Liver (tissue), 9 donors: ENCODE results near the gene PRMT5. TPM values are rescaled to one million over a fixed set of nuclear protein-coding genes. Genes with fewer than 3 reads are reported as not detected.

Source experiments
- DNase-seq: peaks from one replicate; pipeline ENCODE4 v3.0.0-alpha.2; 2017; ENCODE audit warnings: low spot score
- H3K27ac ChIP-seq, 2 donors: one replicate each; pipeline ENCODE4 v1.7.0; 2013; ENCODE audit warnings: inconsistent platforms in 2 of 2, low read length in 2 of 2, control low read depth in 1 of 2, low read depth in 1 of 2, mild to moderate bottlenecking in 1 of 2
- H3K27me3 ChIP-seq, 4 donors: one replicate each; pipeline versions ENCODE4 v1.6.1 to v1.7.0; 2013; ENCODE audit warnings: low read length in 3 of 4, inconsistent platforms in 1 of 4, mild to moderate bottlenecking in 1 of 4, moderate library complexity in 1 of 4; ENCODE audit not compliant: control insufficient read depth in 4 of 4, insufficient read depth in 4 of 4
- H3K36me3 ChIP-seq, 4 donors: one replicate each; pipeline versions ENCODE4 v1.6.1 to v1.7.0; 2013; ENCODE audit warnings: low read length in 3 of 4, mild to moderate bottlenecking in 3 of 4, low read depth in 1 of 4, moderate library complexity in 1 of 4; ENCODE audit not compliant: control insufficient read depth in 4 of 4, insufficient read depth in 3 of 4
- H3K4me1 ChIP-seq, 4 donors: one replicate each; pipeline versions ENCODE4 v1.6.1 to v1.7.0; 2013; ENCODE audit warnings: low read length in 3 of 4, mild to moderate bottlenecking in 3 of 4, moderate library complexity in 1 of 4; ENCODE audit not compliant: control insufficient read depth in 4 of 4, insufficient read depth in 4 of 4
- H3K4me3 ChIP-seq, 3 donors: one replicate each; pipeline versions ENCODE4 v1.6.1 to v1.7.0; 2013; ENCODE audit warnings: low read length in 3 of 3, control low read depth in 1 of 3, low read depth in 1 of 3, mild to moderate bottlenecking in 1 of 3
- H3K9ac ChIP-seq, 2 donors: one replicate each; pipeline ENCODE4 v1.7.0; 2013; ENCODE audit warnings: low read length in 2 of 2, mild to moderate bottlenecking in 2 of 2, moderate library complexity in 2 of 2, control low read depth in 1 of 2, low read depth in 1 of 2
- H3K9me3 ChIP-seq, 4 donors: one replicate each; pipeline versions ENCODE4 v1.6.1 to v1.7.0; 2013; ENCODE audit warnings: low read length in 3 of 4; ENCODE audit not compliant: control insufficient read depth in 4 of 4
- ATF3 ChIP-seq: IDR thresholded peaks from 2 replicates; pipeline ENCODE4 v1.6.1; 2016; ENCODE audit warnings: antibody characterized with exemption
- CTCF ChIP-seq: fragments of 150-350 bp; IDR thresholded peaks from 2 replicates; pipeline ENCODE4 v1.5.1; 2017; ENCODE audit warnings: improper control_type of control experiment, low read depth, low read length; ENCODE audit not compliant: missing input control
- EGR1 ChIP-seq, 2 donors: IDR thresholded peaks; 2 replicates each; pipeline ENCODE4 v1.6.1; 2016 to 2018; ENCODE audit warnings: antibody characterized with exemption in 2 of 2, low read depth in 2 of 2
- FOXA1 ChIP-seq: IDR thresholded peaks from 2 replicates; pipeline ENCODE4 v1.6.1; 2016; ENCODE audit warnings: antibody characterized with exemption
- FOXA2 ChIP-seq: IDR thresholded peaks from 2 replicates; pipeline ENCODE4 v1.6.1; 2016; ENCODE audit warnings: antibody characterized with exemption
- GABPA ChIP-seq, 2 donors: IDR thresholded peaks in 1 of 2; conservative IDR thresholded peaks in 1 of 2; 2 replicates each; pipeline ENCODE4 v1.6.1; 2016; ENCODE audit warnings: antibody characterized with exemption in 2 of 2, mild to moderate bottlenecking in 1 of 2, moderate library complexity in 1 of 2
- HNF4A ChIP-seq, 2 donors: conservative IDR thresholded peaks; 2 replicates each; pipeline ENCODE4 v1.6.1; 2016; ENCODE audit warnings: antibody characterized with exemption in 2 of 2, mild to moderate bottlenecking in 2 of 2
- HNF4G ChIP-seq: IDR thresholded peaks from 2 replicates; pipeline ENCODE4 v1.6.1; 2016; ENCODE audit warnings: antibody characterized with exemption
- JUND ChIP-seq, 2 donors: IDR thresholded peaks; 2 replicates each; pipeline ENCODE4 v1.6.1; 2016; ENCODE audit warnings: antibody characterized with exemption in 2 of 2
- MAX ChIP-seq: IDR thresholded peaks from 2 replicates; pipeline ENCODE4 v1.6.1; 2016; ENCODE audit warnings: antibody characterized with exemption
- RAD21 ChIP-seq, 2 donors: IDR thresholded peaks; 2 replicates each; pipeline ENCODE4 v1.6.1; 2016; ENCODE audit warnings: antibody characterized with exemption in 2 of 2, mild to moderate bottlenecking in 2 of 2
- REST ChIP-seq: IDR thresholded peaks from 2 replicates; pipeline ENCODE4 v1.6.1; 2016; ENCODE audit warnings: antibody characterized with exemption, mild to moderate bottlenecking
- RXRA ChIP-seq, 2 donors: IDR thresholded peaks; 2 replicates each; pipeline ENCODE4 v1.6.1; 2017 to 2018; ENCODE audit warnings: antibody characterized with exemption in 2 of 2, mild to moderate bottlenecking in 1 of 2
- SP1 ChIP-seq: IDR thresholded peaks from 2 replicates; pipeline ENCODE4 v1.6.1; 2018; ENCODE audit warnings: antibody characterized with exemption, mild to moderate bottlenecking
- YY1 ChIP-seq: IDR thresholded peaks from 2 replicates; pipeline ENCODE4 v1.6.1; 2016; ENCODE audit warnings: antibody characterized with exemption, mild to moderate bottlenecking
- ZBTB33 ChIP-seq: IDR thresholded peaks from 2 replicates; pipeline ENCODE4 v1.6.1; 2016; ENCODE audit warnings: antibody characterized with exemption
- WGBS: extraction: QIAGEN DNeasy Blood & Tissue Kit; methylation state at CpG from one replicate; pipeline ENCODE4 v1.1.7; 2013; 5-methylcytosine and 5-hydroxymethylcytosine counted together
- polyA plus RNA-seq, 2 donors: library from polyadenylated mRNA; stranded (reverse) in 1 of 2; unstranded in 1 of 2; fragments of 200-250 nt in 1 of 2; fragments of >200 nt in 1 of 2; fragmentation: Nextera tagmentation in 1 of 2; extraction: Ambion mirVana in 1 of 2; gene quantifications; one replicate each; pipeline versions ENCODE4 v1.2.1 to v1.2.3, GENCODE V29; 2013 to 2015
- total RNA-seq, 2 donors: library from RNA; depleted of rRNA; stranded (reverse); fragments of >200 nt; gene quantifications; one replicate each; pipeline ENCODE4 v1.2.3, GENCODE V29; 2014
- donor health status: healthy.
- donor health status: healthy.
- donor health status: healthy.
- donor health status: healthy.
- donor health status: healthy.

PRMT5 gene
- total and polyA plus RNA-seq, 4 donors = 14.1 to 28.2 (median 26.8) TPM

- Histone ChIP-seq H3K9me3 (no peaks in the 10 kb centered on the region), H3K9ac (no peak overlapping the region), H3K36me3 (peaks cover 0 to 2% (median under 1%) of the 10 kb centered on the region in 4 donors), H3K4me3 (no peak overlapping the region), H3K27me3 (no peaks in the 10 kb centered on the region), H3K27ac (no peak overlapping the region), H3K4me1 (no peaks in the 10 kb centered on the region)
- DNase-seq = no peak
- TF ChIP-seq CTCF (no peak), ATF3 (no peak), EGR1 (IDR thresholded peaks at IDR 0.05; ENCODE audit: low read depth in 2 of 2) (no peak), HNF4A (conservative IDR thresholded peaks at IDR 0.05) (no peak), JUND (IDR thresholded peaks at IDR 0.05) (no peak), GABPA (IDR thresholded peaks at IDR 0.05 in 1 of 2, conservative IDR thresholded peaks at IDR 0.05 in 1 of 2) (no peak), RAD21 (IDR thresholded peaks at IDR 0.05) (no peak), RXRA (IDR thresholded peaks at IDR 0.05) (no peak), MAX (no peak), ZBTB33 (no peak), YY1 (no peak), HNF4G (no peak), SP1 (no peak), FOXA2 (no peak), REST (no peak), FOXA1 (no peak)
- 97% methylated on average over 4 of the region's 4 CpGs for WGBS
Observed at GRCh38 chr14:22939684-22940083, 10.5 kb upstream of the PRMT5 start.

GRCh38 chr14:22935156-22935555 is 6.0 kb upstream of the PRMT5 start:
- Histone ChIP-seq H3K4me1 (peaks cover 0 to 6% (median 3%) of the 10 kb centered on the region in 4 donors), H3K9ac (no peak overlapping the region)
- no peak for DNase-seq

More at GRCh38 chr14:22935156-22935555, 6.0 kb upstream of the PRMT5 start:
- H3K27ac ChIP-seq = no peak overlapping the region
- H3K4me3 ChIP-seq = no peak overlapping the region
- no peaks in the 10 kb centered on the region for H3K27me3 ChIP-seq
- H3K9me3 ChIP-seq = no peaks in the 10 kb centered on the region
- no peak for TF ChIP-seq SP1
- no peak for TF ChIP-seq ZBTB33
- TF ChIP-seq CTCF = no peak
- TF ChIP-seq ATF3 = no peak
- no peak for TF ChIP-seq FOXA2
- no peaks in the 10 kb centered on the region for H3K36me3 ChIP-seq
- WGBS = 88% methylated on average over 1 of the region's 1 CpG
